Breast epithelium (tissue), 3 donors: ENCODE measurements around the gene LUZP1.

Experiments used
- POLR2A ChIP-seq: fragments of 450-650 bp; IDR thresholded peaks from one replicate; pipeline ENCODE4 v1.6.1; 2016; ENCODE audit warnings: antibody characterized with exemption, mild to moderate bottlenecking, moderate library complexity
- POLR2AphosphoS5 ChIP-seq, 3 donors: sonication (generic); formaldehyde crosslinking; IDR thresholded peaks; one replicate each; pipeline ENCODE4 v1.6.1; 2017; ENCODE audit warnings: antibody characterized with exemption in 3 of 3
- TF ChIP-seq, protein P1 (sequence below), 3 donors: fragments of 450-650 bp; IDR thresholded peaks; one replicate each; pipeline ENCODE4 v1.5.1; 2016 to 2017; ENCODE audit warnings: antibody characterized with exemption in 3 of 3, mild to moderate bottlenecking in 3 of 3, moderate library complexity in 3 of 3

DNA sequence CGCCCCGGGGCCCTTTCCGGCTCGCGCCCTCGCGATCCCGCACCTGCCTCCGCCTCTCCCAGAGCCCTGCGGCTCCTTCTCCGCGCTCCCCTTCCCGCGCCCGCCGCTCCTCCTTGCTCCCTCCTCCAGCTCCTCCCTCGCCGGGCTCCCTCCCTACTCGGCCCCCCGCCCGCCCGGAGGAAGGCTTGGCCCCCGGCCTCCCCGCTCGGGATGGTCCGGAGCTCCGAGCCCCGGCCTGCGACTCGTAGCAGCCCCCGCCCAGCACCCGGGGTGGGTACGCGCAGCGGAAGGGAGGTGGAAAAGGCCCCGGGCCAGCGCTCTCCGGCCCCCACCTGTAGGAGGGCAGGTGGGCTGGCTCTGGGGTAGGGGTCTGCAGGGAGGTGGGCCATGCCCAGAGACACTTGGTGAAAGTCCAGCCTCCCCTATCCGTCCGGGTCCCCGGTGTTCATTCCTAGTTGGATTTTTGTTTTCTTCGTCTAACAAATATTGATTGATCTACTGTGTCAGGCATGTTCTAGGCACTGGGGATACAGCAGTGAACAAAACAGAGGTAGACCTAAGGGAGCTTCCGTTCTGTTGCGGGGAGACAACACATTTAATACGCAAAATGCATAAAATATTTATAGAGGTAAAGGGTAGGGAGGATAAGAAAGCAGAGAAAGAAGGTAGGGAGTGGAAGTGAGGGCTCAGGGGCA is 48.9 kb upstream of the LUZP1 start, which contains the start of gene HTR1D:
- TF ChIP-seq, protein P1, sequence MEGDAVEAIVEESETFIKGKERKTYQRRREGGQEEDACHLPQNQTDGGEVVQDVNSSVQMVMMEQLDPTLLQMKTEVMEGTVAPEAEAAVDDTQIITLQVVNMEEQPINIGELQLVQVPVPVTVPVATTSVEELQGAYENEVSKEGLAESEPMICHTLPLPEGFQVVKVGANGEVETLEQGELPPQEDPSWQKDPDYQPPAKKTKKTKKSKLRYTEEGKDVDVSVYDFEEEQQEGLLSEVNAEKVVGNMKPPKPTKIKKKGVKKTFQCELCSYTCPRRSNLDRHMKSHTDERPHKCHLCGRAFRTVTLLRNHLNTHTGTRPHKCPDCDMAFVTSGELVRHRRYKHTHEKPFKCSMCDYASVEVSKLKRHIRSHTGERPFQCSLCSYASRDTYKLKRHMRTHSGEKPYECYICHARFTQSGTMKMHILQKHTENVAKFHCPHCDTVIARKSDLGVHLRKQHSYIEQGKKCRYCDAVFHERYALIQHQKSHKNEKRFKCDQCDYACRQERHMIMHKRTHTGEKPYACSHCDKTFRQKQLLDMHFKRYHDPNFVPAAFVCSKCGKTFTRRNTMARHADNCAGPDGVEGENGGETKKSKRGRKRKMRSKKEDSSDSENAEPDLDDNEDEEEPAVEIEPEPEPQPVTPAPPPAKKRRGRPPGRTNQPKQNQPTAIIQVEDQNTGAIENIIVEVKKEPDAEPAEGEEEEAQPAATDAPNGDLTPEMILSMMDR (IDR thresholded peaks at IDR 0.05), result no peak
- TF ChIP-seq POLR2AphosphoS5 (IDR thresholded peaks at IDR 0.05) (no peak), POLR2A (no peak)
